B cell (primary cell): Measurements from ENCODE around the gene SPEN.

ENCODE experiments used
- EZH2 ChIP-seq: IDR thresholded peaks from 2 replicates; pipeline ENCODE4 v1.6.1; 2012; ENCODE audit warnings: borderline replicate concordance, low read depth, mild to moderate bottlenecking, moderate library complexity, low read length; ENCODE audit not compliant: insufficient read depth, poor library complexity, severe bottlenecking
- TF ChIP-seq, protein P1 (sequence below): fragments of 200-600 bp; IDR thresholded peaks from one replicate; pipeline ENCODE4 v1.8.0; 2022; ENCODE audit warnings: antibody characterized with exemption, mild to moderate bottlenecking

DNA sequence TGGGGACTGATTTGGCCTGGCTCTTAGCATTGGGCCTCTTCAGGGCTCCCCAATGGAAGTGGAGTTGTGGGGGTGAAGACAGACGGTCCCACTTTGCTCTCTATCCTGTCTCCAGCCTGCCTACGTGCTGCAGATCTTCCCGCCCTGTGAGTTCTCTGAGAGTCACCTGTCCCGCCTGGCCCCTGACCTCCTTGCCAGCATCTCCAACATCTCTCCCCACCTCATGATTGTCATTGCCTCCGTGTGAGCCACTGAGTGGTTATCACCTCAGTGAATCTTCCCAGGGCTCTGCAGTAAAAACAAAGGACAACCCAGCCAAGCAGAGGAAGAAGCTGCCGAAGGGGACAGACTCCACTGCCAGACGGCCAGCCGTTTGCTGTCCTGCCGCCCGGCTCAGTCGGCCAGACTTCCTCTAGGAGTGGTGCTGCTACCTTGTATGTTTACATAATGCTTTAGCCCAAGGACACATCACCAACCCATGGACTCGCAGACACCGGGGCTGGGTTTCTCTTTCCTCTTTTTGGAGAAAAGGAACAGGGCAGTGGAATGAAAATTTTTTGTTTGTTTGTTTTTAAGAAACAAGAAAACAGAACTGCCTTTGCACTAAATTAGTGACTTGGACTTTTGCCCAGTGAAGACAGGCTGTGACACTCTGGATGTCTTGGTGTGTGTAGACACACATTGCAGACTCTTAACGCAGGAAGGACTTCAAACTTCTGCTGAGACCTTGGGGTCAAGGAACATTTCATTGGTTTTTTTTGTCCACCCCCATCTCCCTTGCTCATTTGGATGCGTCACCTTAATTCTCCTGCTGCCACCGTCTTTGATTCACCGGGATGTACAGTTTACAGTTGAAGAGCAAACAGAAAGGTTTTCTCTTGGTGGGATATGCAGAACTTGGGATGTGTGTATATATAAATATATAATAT, 91.9 kb downstream of the SPEN start:
- TF ChIP-seq, protein P1, sequence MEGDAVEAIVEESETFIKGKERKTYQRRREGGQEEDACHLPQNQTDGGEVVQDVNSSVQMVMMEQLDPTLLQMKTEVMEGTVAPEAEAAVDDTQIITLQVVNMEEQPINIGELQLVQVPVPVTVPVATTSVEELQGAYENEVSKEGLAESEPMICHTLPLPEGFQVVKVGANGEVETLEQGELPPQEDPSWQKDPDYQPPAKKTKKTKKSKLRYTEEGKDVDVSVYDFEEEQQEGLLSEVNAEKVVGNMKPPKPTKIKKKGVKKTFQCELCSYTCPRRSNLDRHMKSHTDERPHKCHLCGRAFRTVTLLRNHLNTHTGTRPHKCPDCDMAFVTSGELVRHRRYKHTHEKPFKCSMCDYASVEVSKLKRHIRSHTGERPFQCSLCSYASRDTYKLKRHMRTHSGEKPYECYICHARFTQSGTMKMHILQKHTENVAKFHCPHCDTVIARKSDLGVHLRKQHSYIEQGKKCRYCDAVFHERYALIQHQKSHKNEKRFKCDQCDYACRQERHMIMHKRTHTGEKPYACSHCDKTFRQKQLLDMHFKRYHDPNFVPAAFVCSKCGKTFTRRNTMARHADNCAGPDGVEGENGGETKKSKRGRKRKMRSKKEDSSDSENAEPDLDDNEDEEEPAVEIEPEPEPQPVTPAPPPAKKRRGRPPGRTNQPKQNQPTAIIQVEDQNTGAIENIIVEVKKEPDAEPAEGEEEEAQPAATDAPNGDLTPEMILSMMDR = no peak
- no peak for TF ChIP-seq EZH2
